Loucy (cell line): ENCODE measurements around the gene CDH19.

ENCODE experiments used
- EZH2phosphoT487 ChIP-seq: fragments of 200-600 bp; IDR thresholded peaks from 2 replicates; pipeline ENCODE4 v1.6.1; 2018; ENCODE audit warnings: antibody characterized with exemption, mild to moderate bottlenecking, moderate library complexity, borderline replicate concordance
- TF ChIP-seq, protein P1 (sequence below): fragments of 200-600 bp; sonication (generic); conservative IDR thresholded peaks from 2 replicates; pipeline ENCODE4 v1.5.1; 2014; ENCODE audit warnings: mild to moderate bottlenecking, antibody characterized with exemption, low read length

GRCh38 chr18:66562279-66562678 lies 41.6 kb downstream of the CDH19 start:
- TF ChIP-seq, protein P1, sequence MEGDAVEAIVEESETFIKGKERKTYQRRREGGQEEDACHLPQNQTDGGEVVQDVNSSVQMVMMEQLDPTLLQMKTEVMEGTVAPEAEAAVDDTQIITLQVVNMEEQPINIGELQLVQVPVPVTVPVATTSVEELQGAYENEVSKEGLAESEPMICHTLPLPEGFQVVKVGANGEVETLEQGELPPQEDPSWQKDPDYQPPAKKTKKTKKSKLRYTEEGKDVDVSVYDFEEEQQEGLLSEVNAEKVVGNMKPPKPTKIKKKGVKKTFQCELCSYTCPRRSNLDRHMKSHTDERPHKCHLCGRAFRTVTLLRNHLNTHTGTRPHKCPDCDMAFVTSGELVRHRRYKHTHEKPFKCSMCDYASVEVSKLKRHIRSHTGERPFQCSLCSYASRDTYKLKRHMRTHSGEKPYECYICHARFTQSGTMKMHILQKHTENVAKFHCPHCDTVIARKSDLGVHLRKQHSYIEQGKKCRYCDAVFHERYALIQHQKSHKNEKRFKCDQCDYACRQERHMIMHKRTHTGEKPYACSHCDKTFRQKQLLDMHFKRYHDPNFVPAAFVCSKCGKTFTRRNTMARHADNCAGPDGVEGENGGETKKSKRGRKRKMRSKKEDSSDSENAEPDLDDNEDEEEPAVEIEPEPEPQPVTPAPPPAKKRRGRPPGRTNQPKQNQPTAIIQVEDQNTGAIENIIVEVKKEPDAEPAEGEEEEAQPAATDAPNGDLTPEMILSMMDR: no peak
- no peak for TF ChIP-seq EZH2phosphoT487
